ENCODE data around the gene MAMDC4.
"Not testable (repeated sequence)": the region's sequence is repeated elsewhere in the genome, so short reads cannot be mapped to it uniquely, and the experiment has no call there.

Gene MAMDC4

DNA sequence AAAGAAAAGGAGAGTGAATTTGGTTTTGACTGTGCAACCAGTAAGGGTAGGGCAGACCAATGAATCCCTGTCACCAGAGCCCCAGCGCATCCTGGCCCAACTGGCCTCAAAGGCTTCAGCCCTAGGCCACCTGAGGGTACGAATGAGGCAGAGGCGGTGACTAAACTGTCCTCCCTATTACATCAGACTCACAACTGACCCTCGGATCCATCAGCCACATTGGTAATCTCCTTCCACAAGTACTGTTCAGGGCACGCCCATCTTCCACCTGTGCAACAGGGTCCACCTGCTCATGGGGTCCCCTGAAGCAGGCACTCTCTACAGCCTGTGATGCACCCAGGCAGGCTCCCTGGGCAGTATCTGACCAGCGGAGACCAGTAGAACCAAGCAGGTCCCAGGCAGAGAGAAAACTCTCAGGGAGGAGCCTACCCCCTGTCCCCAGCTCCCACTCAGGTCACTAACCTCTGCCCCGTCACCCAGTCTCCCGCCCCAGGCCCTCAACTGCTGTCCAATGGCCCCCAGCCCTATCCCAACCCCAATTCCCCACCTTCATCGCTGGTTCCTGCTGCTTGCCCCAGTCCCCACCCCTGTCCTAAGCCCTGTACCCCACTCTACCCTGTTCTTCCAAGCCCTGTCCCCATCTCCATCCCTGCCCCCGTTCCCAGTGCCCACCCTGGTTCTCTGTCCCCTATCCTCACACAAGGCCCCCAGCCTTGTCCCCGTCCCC is 13.1 kb downstream of the MAMDC4 start (continued):
- TF ChIP-seq ZNF623 (tag by site-specific recombination; IDR thresholded peaks at IDR 0.05), result no peak
- TF ChIP-seq, protein P1, sequence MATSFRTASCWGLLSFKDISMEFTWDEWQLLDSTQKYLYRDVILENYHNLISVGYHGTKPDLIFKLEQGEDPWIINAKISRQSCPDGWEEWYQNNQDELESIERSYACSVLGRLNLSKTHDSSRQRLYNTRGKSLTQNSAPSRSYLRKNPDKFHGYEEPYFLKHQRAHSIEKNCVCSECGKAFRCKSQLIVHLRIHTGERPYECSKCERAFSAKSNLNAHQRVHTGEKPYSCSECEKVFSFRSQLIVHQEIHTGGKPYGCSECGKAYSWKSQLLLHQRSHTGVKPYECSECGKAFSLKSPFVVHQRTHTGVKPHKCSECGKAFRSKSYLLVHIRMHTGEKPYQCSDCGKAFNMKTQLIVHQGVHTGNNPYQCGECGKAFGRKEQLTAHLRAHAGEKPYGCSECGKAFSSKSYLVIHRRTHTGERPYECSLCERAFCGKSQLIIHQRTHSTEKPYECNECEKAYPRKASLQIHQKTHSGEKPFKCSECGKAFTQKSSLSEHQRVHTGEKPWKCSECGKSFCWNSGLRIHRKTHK (tag by site-specific recombination; IDR thresholded peaks at IDR 0.05), result no peak
- TF ChIP-seq, protein P2, sequence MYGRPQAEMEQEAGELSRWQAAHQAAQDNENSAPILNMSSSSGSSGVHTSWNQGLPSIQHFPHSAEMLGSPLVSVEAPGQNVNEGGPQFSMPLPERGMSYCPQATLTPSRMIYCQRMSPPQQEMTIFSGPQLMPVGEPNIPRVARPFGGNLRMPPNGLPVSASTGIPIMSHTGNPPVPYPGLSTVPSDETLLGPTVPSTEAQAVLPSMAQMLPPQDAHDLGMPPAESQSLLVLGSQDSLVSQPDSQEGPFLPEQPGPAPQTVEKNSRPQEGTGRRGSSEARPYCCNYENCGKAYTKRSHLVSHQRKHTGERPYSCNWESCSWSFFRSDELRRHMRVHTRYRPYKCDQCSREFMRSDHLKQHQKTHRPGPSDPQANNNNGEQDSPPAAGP (tag by site-specific recombination; IDR thresholded peaks at IDR 0.05), result no peak
- TF ChIP-seq ZNF677 (tag by site-specific recombination; IDR thresholded peaks at IDR 0.05), result no peak
- no peak for TF ChIP-seq ZNF239 (tag by site-specific recombination; IDR thresholded peaks at IDR 0.05)
- TF ChIP-seq SALL2 (tag by site-specific recombination; IDR thresholded peaks at IDR 0.05; ENCODE audit: borderline replicate concordance), result no peak
- peak; percentile 81 for TF ChIP-seq SCRT2 (tag by site-specific recombination; IDR thresholded peaks at IDR 0.05)
- TF ChIP-seq ZNF416 (tag by site-specific recombination; IDR thresholded peaks at IDR 0.05), result no peak
- no peak for TF ChIP-seq ZNF530 (tag by site-specific recombination; IDR thresholded peaks at IDR 0.05; ENCODE audit: low read depth)
- no peak for TF ChIP-seq HOXD13 (CRISPR knock-in tag; IDR thresholded peaks at IDR 0.05; ENCODE audit: borderline replicate concordance)
- no peak for TF ChIP-seq FEZF1 (tag by site-specific recombination; IDR thresholded peaks at IDR 0.05)
- no peak for TF ChIP-seq ZNF558 (tag by site-specific recombination; IDR thresholded peaks at IDR 0.05)
- peak; percentile 19; the same call in 1 of the 2 replicates for TF ChIP-seq ZNF146 (tag by site-specific recombination; IDR thresholded peaks at IDR 0.05)

DNA sequence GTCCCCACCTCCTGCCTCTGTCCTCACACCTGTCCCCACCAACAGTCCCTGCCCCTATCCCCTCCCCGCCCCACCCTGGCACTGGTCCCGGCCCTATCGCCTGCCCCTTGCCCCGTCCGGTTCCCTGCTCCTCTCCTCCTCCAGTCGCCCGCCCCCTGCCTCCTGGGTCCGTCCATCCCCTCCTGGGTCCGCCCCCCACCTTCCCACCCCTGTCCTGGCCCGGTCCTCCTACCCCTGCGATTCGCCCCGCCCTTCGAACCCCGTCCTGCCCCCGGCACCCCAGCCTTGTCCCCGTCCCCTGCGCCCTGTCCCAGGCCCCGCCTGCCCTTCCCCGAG is 13.6 kb downstream of the MAMDC4 start:
- H3K4me3 ChIP-seq (ENCODE audit: low read depth, low read length), result peak overlapping the region; percentile 87
- no peaks in the 10 kb centered on the region for H3K4me1 ChIP-seq (ENCODE audit: control insufficient read depth, insufficient read depth, low read length)
- H3K9me3 ChIP-seq (ENCODE audit: control insufficient read depth, insufficient read depth, low read depth, low read length), result no peaks in the 10 kb centered on the region
- CTCF ChIA-PET, result no interaction called here
- H3K36me3 ChIP-seq (ENCODE audit: control insufficient read depth in 2 of 2, insufficient read depth in 1 of 2, low read length in 2 of 2), result peaks cover 0 to 43% of the 10 kb centered on the region in 2 experiments; a peak in 2 of 3 replicates
- TF ChIP-seq ZNF677 (tag by site-specific recombination; IDR thresholded peaks at IDR 0.05) (no peak), SETDB1 (IDR thresholded peaks at IDR 0.05; ENCODE audit: insufficient read length, low read length) (no peak), ZXDB (tag by site-specific recombination; IDR thresholded peaks at IDR 0.05) (no peak)
- TF ChIP-seq, protein P3, sequence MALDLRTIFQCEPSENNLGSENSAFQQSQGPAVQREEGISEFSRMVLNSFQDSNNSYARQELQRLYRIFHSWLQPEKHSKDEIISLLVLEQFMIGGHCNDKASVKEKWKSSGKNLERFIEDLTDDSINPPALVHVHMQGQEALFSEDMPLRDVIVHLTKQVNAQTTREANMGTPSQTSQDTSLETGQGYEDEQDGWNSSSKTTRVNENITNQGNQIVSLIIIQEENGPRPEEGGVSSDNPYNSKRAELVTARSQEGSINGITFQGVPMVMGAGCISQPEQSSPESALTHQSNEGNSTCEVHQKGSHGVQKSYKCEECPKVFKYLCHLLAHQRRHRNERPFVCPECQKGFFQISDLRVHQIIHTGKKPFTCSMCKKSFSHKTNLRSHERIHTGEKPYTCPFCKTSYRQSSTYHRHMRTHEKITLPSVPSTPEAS (tag by site-specific recombination; IDR thresholded peaks at IDR 0.05), result no peak
- TF ChIP-seq, protein P4, sequence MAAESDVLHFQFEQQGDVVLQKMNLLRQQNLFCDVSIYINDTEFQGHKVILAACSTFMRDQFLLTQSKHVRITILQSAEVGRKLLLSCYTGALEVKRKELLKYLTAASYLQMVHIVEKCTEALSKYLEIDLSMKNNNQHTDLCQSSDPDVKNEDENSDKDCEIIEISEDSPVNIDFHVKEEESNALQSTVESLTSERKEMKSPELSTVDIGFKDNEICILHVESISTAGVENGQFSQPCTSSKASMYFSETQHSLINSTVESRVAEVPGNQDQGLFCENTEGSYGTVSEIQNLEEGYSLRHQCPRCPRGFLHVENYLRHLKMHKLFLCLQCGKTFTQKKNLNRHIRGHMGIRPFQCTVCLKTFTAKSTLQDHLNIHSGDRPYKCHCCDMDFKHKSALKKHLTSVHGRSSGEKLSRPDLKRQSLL (tag by site-specific recombination; IDR thresholded peaks at IDR 0.05), result no peak
- POLR2A ChIA-PET, result interaction anchor here (0.7 to 3.4 kb wide), 7 partner anchors 9 to 112 kb away, joined by 3 to 15 read pairs (median 5); partner anchors contain the start of gene TRAF2
- peak overlapping the region; percentile 74 for H3K27ac ChIP-seq (ENCODE audit: extremely low read depth, low read depth, low read length)

DNA sequence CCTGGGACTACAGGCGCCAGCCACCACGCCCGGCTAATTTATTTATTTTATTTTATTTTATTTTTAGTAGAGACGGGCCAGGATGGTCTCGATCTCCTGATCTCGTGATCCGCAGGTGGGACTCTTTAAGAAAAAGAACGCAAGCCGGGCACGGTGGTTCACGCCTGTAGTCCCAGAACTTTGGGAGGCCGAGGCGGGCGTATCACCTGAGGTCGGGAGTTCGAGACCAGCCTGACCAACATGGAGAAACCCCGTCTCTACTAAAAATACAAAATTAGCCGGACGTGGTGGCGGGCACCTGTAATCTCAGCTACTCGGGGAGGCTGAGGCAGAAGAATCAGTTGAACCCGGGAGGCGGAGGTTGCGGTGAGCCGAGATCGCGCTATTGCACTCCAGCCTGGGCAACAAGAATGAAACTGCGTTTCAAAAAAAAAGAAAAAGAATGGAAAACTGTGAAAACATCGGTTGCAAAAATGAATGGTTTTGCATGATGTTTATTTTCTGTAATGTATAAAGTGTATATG is 14.8 kb downstream of the MAMDC4 start:
- H3K4me1 ChIP-seq (ENCODE audit: control insufficient read depth, insufficient read depth, low read length); H3K4me3 ChIP-seq (ENCODE audit: low read depth, low read length); H3K27ac ChIP-seq (ENCODE audit: extremely low read depth, low read depth, low read length); CTCF ChIA-PET; H3K9me3 ChIP-seq (ENCODE audit: control insufficient read depth, insufficient read depth, low read depth, low read length): not testable (repeated sequence)
- POLR2A ChIA-PET, result interaction anchor here (0.7 to 3.4 kb wide), 2 partner anchors 19 to 127 kb away, joined by 4 to 15 read pairs; partner anchors contain the start of gene TRAF2
- TF ChIP-seq SCRT1 (tag by site-specific recombination; IDR thresholded peaks at IDR 0.05; ENCODE audit: borderline replicate concordance) (peak; percentile 45; the same call in 1 of the 2 replicates), SCRT2 (tag by site-specific recombination; IDR thresholded peaks at IDR 0.05) (peak; percentile 65)
- peaks cover 0 to 31% of the 10 kb centered on the region in 2 experiments; a peak in 2 of 3 replicates for H3K36me3 ChIP-seq (ENCODE audit: control insufficient read depth in 2 of 2, insufficient read depth in 1 of 2, low read length in 2 of 2)
